WTC11 (cell line): ENCODE data around the gene DOHH. TPM values are rescaled to one million over a fixed set of nuclear protein-coding genes. Genes with fewer than 3 reads are reported as not detected.

ENCODE experiments used
- ATAC-seq: fragments of 200-7000 bp; cut with Tn5 transposase; 2 replicates; pipeline ENCODE4 v1.10.0; 2021; ENCODE audit warnings: mild to moderate bottlenecking, moderate library complexity
- CTCF ChIA-PET: fragments of 300-600 bp; sonication (Branson Sonifier 250); formaldehyde crosslinking; loops from one replicate; lab custom pipeline; 2021; ENCODE audit warnings: antibody characterized with exemption; lab: Charles Lee
- POLR2A ChIA-PET: fragments of 350-600 bp; sonication (Branson Sonifier 250); formaldehyde crosslinking; loops from one replicate; lab custom pipeline; 2021; ENCODE audit warnings: antibody characterized with exemption; lab: Charles Lee
- DNase-seq: peaks from one replicate; pipeline ENCODE4 v3.0.0; 2021; ENCODE audit warnings: low spot score
- H3K27ac Mint-ChIP-seq: 2 replicates; pipeline ENCODE4 v1.8.0; 2021; ENCODE audit warnings: mixed read lengths
- H3K27me3 Mint-ChIP-seq: 2 replicates; pipeline ENCODE4 v1.8.0; 2021; ENCODE audit warnings: low read depth, mild to moderate bottlenecking, moderate library complexity, mixed read lengths
- H3K36me3 Mint-ChIP-seq: 2 replicates; pipeline ENCODE4 v1.8.0; 2021; ENCODE audit warnings: mixed read lengths
- H3K4me1 Mint-ChIP-seq: 2 replicates; pipeline ENCODE4 v1.8.0; 2022; ENCODE audit warnings: mixed read lengths
- H3K4me3 Mint-ChIP-seq: 2 replicates; pipeline ENCODE4 v1.8.0; 2021; ENCODE audit warnings: mild to moderate bottlenecking, moderate library complexity, mixed read lengths
- H3K9me3 Mint-ChIP-seq: 2 replicates; pipeline ENCODE4 v1.8.0; 2021; ENCODE audit warnings: mixed read lengths
- ARID4B ChIP-seq: sonication (generic); formaldehyde crosslinking; IDR thresholded peaks from 2 replicates; pipeline ENCODE4 v1.8.0; 2023; ENCODE audit warnings: missing genetic modification reagents, mild to moderate bottlenecking, borderline replicate concordance
- ATF1 ChIP-seq: sonication (generic); formaldehyde crosslinking; IDR thresholded peaks from 2 replicates; pipeline ENCODE4 v1.8.1; 2023; ENCODE audit warnings: mild to moderate bottlenecking, moderate library complexity, missing genetic modification reagents
- ATF6 ChIP-seq: sonication (generic); formaldehyde crosslinking; IDR thresholded peaks from 2 replicates; pipeline ENCODE4 v1.8.1; 2023; ENCODE audit warnings: mild to moderate bottlenecking, missing genetic modification reagents
- CDX4 ChIP-seq: fragments of 250-450 bp; sonication (Bioruptor Pico); IDR thresholded peaks from 2 replicates; pipeline ENCODE4 v1.9.0; 2021; ENCODE audit warnings: moderate library complexity, mild to moderate bottlenecking, inconsistent platforms, borderline replicate concordance
- E2F4 ChIP-seq: sonication (generic); formaldehyde crosslinking; IDR thresholded peaks from 2 replicates; pipeline ENCODE4 v1.8.1; 2022; ENCODE audit warnings: low read depth, mild to moderate bottlenecking, moderate library complexity, missing genetic modification reagents, borderline replicate concordance
- ESRRA ChIP-seq: sonication (generic); formaldehyde crosslinking; IDR thresholded peaks from 2 replicates; pipeline ENCODE4 v1.8.1; 2022; ENCODE audit warnings: mild to moderate bottlenecking, missing genetic modification reagents, borderline replicate concordance
- IRF2 ChIP-seq: sonication (generic); formaldehyde crosslinking; IDR thresholded peaks from 2 replicates; pipeline ENCODE4 v1.8.0; 2022; ENCODE audit warnings: low read depth, missing genetic modification reagents, borderline replicate concordance
- MLX ChIP-seq: sonication (generic); formaldehyde crosslinking; IDR thresholded peaks from 2 replicates; pipeline ENCODE4 v1.8.1; 2023; ENCODE audit warnings: mild to moderate bottlenecking, missing genetic modification reagents, moderate library complexity
- NFE2L1 ChIP-seq: sonication (generic); formaldehyde crosslinking; IDR thresholded peaks from 2 replicates; pipeline ENCODE4 v1.8.1; 2023; ENCODE audit warnings: missing genetic modification reagents
- NR3C1 ChIP-seq: sonication (generic); formaldehyde crosslinking; conservative IDR thresholded peaks from 2 replicates; pipeline ENCODE4 v1.8.1; 2023; ENCODE audit warnings: low read depth, mild to moderate bottlenecking, missing genetic modification reagents
- OVOL2 ChIP-seq: fragments of 250-450 bp; sonication (Bioruptor Pico); IDR thresholded peaks from 2 replicates; pipeline ENCODE4 v1.9.0; 2021; ENCODE audit warnings: mild to moderate bottlenecking, borderline replicate concordance
- TCF7 ChIP-seq: sonication (generic); formaldehyde crosslinking; IDR thresholded peaks from 2 replicates; pipeline ENCODE4 v1.8.0; 2022; ENCODE audit warnings: mild to moderate bottlenecking, low read depth, missing genetic modification reagents, moderate library complexity
- TP53 ChIP-seq: sonication (generic); formaldehyde crosslinking; IDR thresholded peaks from 2 replicates; pipeline ENCODE4 v1.8.1; 2023; ENCODE audit warnings: mild to moderate bottlenecking, missing genetic modification reagents
- ZNF121 ChIP-seq: sonication (generic); formaldehyde crosslinking; IDR thresholded peaks from 2 replicates; pipeline ENCODE4 v1.8.0; 2023; ENCODE audit warnings: missing genetic modification reagents
- ZNF232 ChIP-seq: sonication (generic); formaldehyde crosslinking; IDR thresholded peaks from 2 replicates; pipeline ENCODE4 v1.8.0; 2022; ENCODE audit warnings: mild to moderate bottlenecking, missing genetic modification reagents
- ZNF416 ChIP-seq: fragments of 250-450 bp; sonication (Bioruptor Pico); IDR thresholded peaks from 2 replicates; pipeline ENCODE4 v1.9.0; 2021; ENCODE audit warnings: mild to moderate bottlenecking, inconsistent platforms
- ZSCAN18 ChIP-seq: fragments of 250-450 bp; sonication (Bioruptor Pico); IDR thresholded peaks from 2 replicates; pipeline ENCODE4 v2.1.2; 2022; ENCODE audit warnings: mild to moderate bottlenecking, moderate library complexity
- total RNA-seq: library from RNA; stranded (reverse); gene quantifications from 3 replicates; pipeline ENCODE4 v1.2.3, GENCODE V29; 2021

The DOHH gene
- total RNA-seq, 1 experiment from 2014 or later: 22.2 TPM

GRCh38 chr19:3533033-3533432 is 32.6 kb upstream of the DOHH start (continued):
- TF ChIP-seq E2F4 (CRISPR knock-in tag) (no peak), CDX4 (CRISPR knock-in tag) (no peak), OVOL2 (CRISPR knock-in tag) (no peak), NR3C1 (CRISPR knock-in tag) (no peak)
- TF ChIP-seq, all 79 proteins: peak for 0

- no peaks in the 10 kb centered on the region for H3K4me1 Mint-ChIP-seq
- H3K36me3 Mint-ChIP-seq: peaks cover 29% of the 10 kb centered on the region
- no peak for ATAC-seq
- no peak for TF ChIP-seq ATF6 (CRISPR knock-in tag)
- no peak for TF ChIP-seq TP53 (CRISPR knock-in tag)
- no peak for TF ChIP-seq IRF2 (CRISPR knock-in tag)
- no peak for TF ChIP-seq ZNF121 (CRISPR knock-in tag)
- TF ChIP-seq ZSCAN18 (CRISPR knock-in tag): no peak
- TF ChIP-seq ZNF416: no peak
- TF ChIP-seq NR3C1 (CRISPR knock-in tag): no peak
- no peak for TF ChIP-seq NFE2L1 (CRISPR knock-in tag)
- no peak for TF ChIP-seq MLX (CRISPR knock-in tag)
- no peak for TF ChIP-seq ZNF232
- no peak for TF ChIP-seq ESRRA
- TF ChIP-seq OVOL2 (CRISPR knock-in tag): no peak
- TF ChIP-seq ARID4B (CRISPR knock-in tag): no peak
- TF ChIP-seq ATF1 (CRISPR knock-in tag): no peak
- no peak for TF ChIP-seq TCF7 (CRISPR knock-in tag)
- H3K9me3 Mint-ChIP-seq: no peaks in the 10 kb centered on the region
- ChIA-PET CTCF (interaction anchor here (1.0 to 1.5 kb wide), 4 partner anchors 13 to 192 kb away, joined by 3 to 8 read pairs (median 4); no protein-coding TSS in a partner anchor), POLR2A (no interaction called here)
- no peak for DNase-seq
- no peak overlapping the region for H3K4me3 Mint-ChIP-seq
- no peaks in the 10 kb centered on the region for H3K27me3 Mint-ChIP-seq
- no peak overlapping the region for H3K27ac Mint-ChIP-seq
These were observed 31.8 kb upstream of the DOHH start for GRCh38 chr19:3532154-3532786.
